Measurements from ENCODE around the gene ADH1B.
"Not testable (repeated sequence)": the region's sequence is repeated elsewhere in the genome, so short reads cannot be mapped to it uniquely, and the experiment has no call there.

ADH1B gene

DNA sequence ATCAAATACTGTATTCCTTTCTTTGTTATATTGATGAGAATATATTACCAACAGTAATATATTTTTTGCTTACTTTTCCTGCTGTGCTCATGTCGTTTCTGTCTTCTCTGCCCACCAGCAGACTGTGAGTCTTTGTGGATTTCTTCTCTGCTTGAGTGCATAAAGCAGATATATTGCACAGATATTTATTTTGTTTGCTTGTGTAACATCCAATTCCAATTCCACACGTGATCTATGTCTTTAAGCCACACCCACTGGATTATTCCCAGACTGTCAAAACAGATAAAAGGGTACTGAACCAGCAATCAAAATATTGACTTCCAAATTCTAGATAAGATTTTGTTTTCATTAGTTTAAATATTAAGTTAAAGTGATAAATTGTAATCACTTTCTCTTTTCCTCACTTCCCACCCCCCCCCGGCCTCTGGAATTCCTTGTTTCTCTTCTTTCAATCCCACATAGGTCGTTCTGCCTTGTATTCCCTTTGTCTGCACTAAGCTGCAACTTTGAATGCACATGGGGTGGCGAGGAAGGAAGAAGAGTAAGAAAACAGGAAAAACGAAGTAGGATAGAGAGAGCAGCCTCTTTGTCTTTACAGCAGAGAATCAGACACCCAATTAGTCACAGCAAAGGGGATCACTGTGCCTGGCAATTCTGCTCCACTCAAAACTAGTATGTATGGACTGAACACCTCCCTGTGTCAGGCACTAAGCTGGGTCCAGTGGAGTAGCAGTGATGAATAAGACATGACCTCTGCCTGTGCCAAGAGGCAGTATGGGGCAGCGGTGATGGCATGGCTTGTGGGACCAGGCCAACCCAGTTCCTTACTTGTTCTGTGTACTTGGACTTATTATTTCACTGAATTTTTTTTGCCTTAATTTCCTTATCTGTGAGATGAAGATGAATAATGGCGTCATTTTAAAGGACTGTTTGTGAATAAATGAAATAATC is at the start of gene ADH1B:
ADH1B (minus strand) TSS at position 161 of the 951 bp plus-strand sequence; CDS start at position 91, 70 bp downstream.
- no peak for DNase-seq (ENCODE audit: low spot score)

DNA sequence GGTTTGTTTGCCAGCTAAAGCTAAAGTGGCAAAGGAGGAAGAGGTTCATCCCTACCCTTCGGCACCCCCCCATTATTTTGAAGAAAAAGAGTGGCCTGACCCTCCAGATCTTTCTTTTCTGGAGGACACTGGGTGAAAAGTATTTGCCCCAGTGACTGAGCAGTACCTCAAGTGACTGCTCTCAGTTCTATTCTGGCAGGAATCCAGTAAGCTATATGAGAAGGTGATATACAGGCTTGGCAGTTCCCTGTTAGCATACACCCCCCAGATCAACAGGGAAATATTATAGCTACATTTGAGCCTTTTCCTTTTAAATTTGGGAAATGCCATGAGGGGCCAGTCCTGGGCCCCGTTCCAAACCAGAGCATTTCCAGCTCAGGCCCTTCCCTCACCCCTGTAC is 46.6 kb upstream of the ADH1B start:
- DNase-seq (ENCODE audit: low spot score), result not testable (repeated sequence)

DNA sequence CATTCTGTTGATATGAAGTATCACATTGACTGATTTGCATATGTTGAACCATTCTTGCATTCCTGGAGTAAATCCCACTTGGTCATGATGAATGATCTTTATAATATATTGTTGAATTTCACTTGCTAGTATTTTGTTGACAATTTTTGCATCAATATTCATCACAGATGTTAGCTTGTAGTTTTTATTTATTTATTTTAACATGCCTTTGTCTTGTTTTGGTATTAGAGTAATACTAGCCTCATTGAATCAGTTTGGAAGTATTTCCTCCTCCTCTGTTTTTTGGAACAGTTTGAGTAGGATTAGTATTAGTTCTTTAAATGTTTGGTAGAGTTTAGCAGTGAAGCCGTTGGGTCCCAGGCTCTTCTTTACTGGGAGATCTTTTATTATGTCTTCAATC is 45.3 kb upstream of the ADH1B start:
- DNase-seq (ENCODE audit: low spot score), result no peak

DNA sequence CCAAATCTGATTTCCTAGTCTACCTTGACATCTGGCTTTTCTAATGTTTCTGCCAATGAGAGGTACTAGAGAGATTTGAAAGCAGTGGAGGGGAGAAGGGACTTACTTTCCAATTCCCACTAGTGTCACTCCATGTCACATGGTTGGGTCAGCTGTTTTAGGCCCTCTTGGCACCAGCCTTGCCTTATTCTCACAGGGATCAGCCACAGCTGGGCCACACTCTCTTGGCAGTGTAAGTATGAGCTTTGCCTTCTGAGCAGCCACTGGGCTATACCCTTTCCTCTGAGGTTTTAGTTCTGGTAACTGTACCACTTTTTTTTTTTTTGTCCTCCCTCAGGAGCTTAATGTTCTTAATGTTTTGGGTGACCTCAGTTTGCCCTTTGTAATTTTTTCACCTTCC is 41.6 kb upstream of the ADH1B start:
- no peak for DNase-seq (ENCODE audit: low spot score)

DNA sequence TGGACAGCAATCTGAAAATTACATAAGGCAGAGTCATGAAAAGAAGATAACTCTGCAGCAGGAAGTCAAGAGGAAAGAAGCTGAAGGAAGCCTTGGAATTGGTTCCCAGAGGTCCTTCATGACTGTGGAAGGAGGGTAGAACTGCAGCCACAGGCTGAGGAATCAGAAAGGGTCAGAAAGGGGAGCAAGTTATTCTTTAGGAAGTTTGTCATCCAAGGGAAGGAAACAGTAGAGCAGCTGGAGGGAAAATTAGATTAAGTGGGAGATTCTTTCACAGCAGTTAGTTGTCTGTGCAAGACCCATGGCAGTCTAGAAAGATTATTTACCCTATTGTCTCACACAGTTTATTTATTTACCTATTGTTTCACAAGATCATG is 40.7 kb upstream of the ADH1B start:
- DNase-seq (ENCODE audit: low spot score), result no peak

DNA sequence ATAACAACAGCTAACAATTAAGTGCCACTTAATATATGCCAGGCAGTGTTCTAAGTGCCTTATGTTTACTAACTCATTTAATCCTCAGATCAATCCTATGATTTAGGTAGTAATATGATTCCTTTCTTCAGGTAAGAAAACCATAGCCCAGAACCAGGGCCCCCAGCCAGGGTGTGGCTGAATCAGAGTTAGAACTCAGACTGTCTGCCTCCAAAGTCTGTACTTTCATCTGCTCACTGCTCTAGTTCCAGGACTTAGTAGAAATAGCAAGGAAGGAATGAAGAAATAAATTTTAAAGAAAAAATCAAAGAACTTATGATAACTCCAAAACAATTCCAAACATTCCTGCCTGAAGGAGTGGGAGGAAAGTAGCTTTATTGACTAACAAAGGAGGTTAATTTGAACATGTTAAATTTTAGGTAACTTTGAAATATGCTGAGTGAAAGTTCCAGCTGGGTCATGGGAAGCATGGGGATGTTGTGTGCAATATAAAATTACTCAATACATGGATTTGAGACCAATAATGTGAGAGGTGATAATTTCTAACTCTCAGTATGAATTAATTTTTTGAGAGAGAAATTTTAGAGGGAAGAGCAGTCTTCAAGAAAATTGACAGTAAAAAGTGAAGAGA is 40.2 kb upstream of the ADH1B start:
- DNase-seq (ENCODE audit: low spot score), result no peak

DNA sequence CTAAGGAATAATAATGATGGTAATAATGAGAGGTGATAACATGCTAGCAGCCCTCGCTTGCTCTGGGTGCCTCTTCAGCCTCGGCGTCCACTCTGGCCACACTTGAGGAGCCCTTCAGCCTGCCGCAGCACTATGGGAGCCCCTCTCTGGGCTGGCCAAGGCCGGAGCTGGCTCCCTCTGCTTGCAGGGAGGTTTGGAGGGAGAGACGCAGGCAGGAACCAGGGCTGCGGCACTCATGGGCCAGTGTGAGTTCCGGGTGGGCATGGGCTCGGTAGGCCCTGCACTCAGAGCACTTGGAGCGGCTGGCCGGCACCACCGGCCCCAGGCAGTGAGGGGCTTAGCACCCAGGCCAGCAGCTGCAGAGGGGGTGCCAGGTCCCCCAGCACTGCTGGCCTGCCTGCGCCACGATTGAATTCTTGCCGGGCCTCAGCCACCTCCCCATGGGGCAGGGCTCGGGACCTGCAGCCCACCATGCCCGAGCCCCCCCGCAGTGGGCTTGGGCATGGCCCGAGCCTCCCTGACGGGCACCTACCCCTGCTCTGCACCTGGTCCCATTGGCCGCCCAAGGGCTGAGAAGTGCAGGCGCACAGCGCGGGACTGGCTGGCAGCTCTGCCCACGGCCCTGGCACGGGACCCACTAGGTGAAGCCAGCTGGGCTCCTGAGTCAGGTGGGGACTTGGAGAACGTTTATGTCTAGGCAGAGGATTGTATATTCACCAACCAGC is 38.4 kb upstream of the ADH1B start:
- DNase-seq (ENCODE audit: low spot score), result no peak

DNA sequence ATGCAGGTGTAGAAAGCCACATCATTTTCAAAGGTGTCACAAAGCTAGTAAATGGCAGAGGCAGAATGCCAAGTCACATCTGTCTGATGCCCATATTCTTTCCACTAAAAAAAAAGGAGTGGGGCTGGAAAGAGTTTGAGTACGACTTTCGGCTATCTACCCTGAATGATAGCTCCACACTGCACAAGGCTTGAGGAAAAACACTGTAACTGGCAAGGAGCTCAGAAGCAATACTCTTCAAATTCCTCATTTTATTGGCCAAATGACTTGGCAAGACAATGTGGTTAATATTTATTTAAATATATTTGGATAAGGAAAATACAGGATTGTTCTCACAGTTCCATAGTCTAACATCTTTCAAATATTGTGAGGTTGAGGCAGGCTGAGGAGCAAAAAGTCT is 36.7 kb upstream of the ADH1B start:
- DNase-seq (ENCODE audit: low spot score), result no peak

DNA sequence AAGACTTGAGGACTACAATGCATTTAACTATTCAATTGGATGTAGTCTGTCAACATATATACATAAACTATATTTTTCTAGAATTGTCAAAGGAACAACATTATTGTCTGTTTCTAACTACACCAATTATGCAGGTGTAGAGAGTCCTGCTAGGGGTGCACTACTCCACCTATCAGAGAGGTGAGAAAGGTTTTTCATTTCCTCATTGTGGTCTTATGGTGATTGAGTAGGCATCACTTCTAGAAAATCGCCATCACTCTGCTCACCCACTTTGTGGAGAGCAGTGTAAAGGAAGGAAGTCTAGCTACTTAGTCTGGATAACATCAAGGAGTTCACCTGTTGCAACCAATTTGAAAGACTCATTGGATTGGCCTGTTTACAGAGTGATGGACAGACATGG is 35.8 kb upstream of the ADH1B start:
- DNase-seq (ENCODE audit: low spot score), result no peak

DNA sequence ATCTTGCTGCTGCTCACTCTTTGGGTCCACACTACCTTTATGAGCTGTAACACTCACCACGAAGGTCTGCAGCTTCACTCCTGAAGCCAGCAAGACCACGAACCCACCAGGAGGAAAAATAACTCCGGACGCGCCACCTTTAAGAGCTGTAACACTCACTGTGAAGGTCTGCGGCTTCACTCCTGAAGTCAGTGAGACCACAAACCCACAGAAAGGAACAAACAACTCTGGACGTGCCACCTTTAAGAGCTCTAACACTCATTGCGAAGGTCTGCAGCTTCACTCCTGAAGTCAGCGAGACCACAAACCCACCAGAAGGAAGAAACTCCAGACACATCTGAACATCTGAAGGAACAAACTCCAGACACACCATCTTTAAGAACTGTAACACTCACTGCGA is 34.9 kb upstream of the ADH1B start:
- not testable (repeated sequence) for DNase-seq (ENCODE audit: low spot score)

DNA sequence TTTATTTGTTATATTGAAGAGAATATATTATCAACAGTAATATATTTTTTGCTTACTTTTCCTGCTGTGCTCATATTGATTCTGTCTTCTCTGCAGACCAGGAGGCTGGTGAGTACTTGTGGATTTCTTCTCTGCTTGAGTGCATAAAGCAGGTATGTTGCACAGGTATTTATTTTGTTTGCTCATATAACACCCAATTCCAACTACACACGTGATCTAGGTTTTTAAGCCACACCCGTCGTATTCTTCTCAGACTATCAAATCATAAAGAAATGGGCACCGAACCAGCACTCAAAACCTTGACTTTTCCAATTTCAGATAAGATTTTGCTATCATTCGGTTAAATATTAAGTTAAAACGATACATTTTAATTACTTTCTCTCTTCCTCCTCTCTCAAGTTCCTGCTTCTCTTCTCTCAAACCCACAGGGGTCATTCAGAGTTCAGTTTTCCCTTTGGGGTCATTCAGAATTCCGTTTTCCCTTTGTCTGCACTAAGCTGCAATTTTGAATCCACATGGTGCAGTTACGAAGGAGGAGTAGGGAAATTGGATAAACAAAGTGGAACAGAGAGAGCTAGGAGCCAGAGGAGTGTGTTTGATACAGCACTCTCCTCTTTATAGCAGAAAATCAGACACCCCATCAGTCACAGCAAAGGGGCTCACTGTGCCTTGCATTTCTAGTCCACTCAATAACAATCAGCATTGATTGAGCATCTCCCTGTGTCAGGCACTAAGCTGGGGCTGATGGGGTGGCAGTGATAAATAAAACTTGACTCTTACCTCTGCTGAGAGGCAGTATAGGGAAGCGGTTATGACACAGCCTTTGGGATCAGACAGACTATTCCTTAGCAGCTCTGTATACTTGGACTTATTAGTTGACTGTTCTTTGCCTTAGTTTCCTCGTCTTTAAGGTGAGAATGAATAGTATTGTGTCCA is 31.7 kb upstream of the ADH1B start, which contains the start of gene ADH1C:
ADH1C (minus strand) TSS at position 145 of the 936 bp plus-strand sequence; CDS start at position 74, 71 bp downstream.
- peak; percentile 4 for DNase-seq (ENCODE audit: low spot score)

DNA sequence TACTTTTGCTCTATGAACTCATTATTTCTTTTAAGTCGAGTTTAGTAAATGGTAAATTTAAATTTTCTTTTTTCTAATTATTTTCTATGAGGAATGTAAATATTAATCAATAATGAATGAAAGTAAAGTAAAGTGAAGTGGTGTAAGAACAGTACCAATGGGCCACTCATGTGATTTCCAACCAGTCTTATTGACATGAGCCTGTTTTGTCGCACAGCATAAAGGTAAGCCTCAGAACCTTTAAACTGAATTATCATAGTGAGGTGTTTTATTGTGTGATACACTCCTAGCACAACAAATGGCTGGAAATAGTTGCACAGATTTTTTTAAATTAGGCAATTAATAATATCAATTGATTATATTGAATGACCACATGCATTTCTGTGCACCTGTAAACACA is 30.3 kb upstream of the ADH1B start:
- DNase-seq (ENCODE audit: low spot score), result no peak

DNA sequence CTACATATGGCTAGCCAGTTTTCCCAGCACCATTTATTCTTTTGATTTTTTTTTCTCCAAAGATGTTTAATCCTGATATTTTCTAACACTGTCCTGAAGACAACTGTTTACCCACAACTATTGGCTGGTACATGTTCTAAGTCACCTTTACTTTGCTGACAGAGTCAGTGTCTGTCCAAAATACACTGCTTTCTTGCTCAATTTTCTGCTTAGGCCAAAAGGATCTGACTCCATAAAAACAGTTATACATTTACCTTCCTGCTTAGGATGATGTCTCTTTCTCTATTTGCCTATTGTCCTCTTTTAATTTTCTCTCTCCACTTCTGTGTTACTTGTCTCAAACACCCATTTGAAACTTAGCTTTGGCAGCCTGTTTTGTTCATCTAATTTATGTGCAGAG is 28.1 kb upstream of the ADH1B start:
- DNase-seq (ENCODE audit: low spot score), result no peak

DNA sequence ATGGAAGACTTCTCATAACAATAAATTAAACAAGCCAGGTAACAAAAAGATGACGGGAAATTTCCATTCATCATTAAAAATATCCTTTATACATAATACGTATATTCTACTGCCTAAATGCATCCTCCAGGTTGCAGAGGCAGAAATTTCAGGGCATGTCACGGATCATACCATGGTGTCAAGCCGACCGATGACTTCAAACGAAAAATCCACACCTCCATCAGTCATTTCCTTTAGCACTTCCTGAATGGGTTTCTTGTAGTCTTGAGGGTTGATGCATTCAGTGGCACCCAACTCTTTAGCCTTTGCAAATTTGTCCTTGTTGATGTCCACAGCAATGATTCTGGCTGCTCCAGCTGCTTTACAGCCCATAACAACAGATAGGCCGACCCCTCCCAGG is 21.4 kb upstream of the ADH1B start:
- DNase-seq (ENCODE audit: low spot score), result not testable (repeated sequence)

DNA sequence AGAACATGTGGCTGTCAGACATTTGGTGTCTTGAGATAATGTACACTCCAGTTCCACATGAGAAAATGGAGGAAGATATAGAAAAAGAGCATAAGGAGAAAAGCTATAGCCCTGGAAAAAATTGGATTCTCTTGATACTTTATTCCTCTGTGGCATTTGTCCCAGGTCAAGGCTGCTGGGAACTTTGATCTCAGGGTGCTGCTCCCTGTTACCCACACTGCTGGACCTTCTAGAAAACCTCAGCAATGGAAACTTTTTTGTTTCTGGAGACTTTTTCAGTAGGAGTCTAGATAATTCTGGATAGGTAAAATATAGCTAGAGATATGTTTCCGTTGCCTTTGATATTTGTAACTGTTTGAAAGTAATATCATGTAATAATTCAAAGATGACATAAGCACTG is 20.2 kb upstream of the ADH1B start:
- DNase-seq (ENCODE audit: low spot score), result no peak

DNA sequence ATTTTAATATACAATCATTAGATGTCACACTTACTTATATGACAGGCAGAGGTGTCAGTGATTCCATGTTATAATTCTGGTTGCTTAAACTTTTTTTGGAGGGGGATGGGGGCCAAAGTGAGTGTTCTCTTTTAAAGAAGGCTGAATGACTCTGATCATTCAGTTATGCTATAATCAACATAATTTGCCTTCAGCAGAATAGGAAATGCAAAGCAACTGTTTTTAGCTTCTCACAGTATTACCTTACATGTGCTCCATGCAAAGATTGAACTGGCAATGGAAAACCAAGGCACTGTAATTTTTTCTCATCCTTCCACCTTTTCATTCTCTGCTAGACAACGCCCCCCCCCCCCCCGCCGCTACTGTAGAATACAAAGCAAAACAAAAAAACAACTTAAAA is 18.0 kb upstream of the ADH1B start:
- DNase-seq (ENCODE audit: low spot score), result no peak

DNA sequence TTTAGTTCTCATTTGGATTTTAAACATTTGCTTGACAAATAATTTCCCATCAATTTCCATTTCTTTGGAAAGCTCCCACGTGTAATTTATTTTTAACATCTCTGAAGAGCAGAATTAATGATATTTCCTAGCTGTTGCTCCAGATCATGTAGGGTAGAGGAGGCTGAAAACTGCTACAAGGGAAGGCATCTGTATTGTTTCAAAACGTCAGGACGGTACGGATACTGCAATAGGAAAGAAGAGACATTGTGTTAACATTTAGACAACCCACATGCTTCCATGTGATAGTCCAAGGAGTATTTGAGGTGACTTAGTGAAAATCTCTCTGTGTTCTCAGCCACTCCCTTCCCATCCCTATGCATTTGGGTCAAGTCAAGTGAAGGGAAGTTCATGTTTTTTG is 15.4 kb upstream of the ADH1B start:
- DNase-seq (ENCODE audit: low spot score), result no peak

DNA sequence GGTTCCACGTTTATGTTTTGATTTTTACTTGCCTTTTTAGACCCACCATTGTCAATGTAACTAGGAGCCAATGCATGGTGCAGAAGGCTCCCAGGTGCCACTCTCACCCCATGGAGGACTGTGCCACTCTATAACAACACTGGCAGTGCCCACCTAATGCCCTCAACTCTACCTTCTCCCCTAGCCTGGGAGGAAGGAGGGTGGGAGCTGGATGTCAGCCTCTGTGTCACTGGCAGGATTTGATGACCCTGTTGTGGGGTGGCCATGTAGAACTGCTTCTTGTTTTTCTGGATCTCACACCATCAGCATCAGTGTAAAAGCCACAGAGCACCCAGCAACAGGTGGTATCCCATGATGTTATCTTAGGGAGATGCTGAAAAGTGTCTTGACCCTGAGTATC is 13.7 kb upstream of the ADH1B start:
- no peak for DNase-seq (ENCODE audit: low spot score)

DNA sequence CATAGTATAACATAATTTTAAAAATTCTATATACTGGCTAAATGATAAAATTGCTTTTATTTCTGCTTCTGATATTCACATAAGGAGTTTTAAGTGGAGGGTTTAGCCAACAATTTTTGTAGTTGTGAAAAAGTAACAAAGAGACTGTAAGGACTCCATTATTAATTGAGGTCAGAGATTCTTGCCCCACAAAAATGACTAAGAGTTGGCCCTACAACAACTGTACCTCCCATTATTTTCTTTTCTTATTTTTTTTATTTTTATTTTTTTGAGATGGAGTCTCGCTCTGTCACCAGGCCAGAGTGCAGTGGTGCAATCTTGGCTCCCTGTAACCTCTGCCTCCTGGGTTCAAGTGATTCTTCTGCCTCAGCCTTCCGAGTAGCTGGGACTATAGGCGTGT is 9.4 kb upstream of the ADH1B start:
- DNase-seq (ENCODE audit: low spot score), result no peak

DNA sequence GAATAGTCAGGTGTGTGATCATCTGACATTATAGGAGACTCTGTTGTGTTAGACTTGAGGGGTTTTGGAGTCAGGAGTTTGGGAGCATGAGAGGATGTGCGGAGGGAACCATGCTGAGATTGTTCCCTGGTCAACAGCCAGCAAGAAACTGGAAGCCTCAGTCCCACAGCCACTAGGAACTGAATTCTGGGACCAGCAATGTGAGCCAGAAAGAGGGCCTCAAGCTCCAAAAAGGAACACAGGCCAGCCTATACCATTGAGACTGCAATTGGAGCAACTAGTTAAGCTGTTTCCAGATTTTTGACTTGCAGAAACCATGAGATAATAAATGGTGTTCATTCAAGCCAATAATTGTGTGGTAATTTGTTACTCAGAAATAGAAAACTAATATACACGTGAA is 8.7 kb upstream of the ADH1B start:
- DNase-seq (ENCODE audit: low spot score), result no peak

DNA sequence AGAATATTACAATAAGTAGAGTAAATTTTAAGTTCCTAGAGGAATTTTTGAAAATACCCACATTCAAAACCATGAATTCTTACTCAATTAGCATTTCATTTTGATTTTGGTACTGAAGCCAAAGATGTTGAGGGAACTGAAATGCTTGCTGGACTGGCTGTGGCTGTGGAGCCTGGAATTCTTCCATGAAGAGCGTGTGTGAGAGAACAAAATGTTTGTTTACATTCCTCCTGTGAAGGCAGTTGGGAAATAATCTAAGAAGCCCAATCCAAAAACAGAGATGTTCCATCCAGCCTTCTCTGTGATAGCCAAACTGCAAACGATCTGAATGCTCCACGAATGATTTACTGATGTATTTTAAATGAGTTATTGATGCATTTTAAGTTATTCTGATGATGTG is 3.8 kb upstream of the ADH1B start:
- no peak for DNase-seq (ENCODE audit: low spot score)

DNA sequence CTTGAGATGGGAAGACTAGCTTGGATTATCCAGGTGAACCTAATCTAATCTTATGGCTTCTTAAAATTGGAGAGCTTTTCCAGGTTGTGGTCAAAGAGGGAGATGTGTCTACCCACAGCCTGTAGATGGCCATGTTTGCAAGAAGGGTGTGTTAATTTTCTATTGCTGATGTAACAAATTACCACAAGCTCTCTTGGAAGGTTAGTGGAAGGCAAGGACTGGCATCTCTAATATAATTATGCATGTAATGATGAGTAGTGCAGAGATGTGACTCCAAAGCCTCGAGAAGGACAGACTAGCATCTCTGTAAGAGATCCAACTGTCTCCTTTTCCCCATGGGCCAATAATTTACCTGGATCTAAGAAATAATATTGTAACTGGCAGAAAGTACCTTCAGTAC is 3.2 kb upstream of the ADH1B start:
- no peak for DNase-seq (ENCODE audit: low spot score)

Data from COLO829 (cell line).